ENCODE data around the gene WDR75.
A peak's percentile ranks its signal among the peaks of the same experiment; 100 is the strongest.
"Not testable (repeated sequence)": the region's sequence is repeated elsewhere in the genome, so short reads cannot be mapped to it uniquely, and the experiment has no call there.

The WDR75 gene

GRCh38 chr2:189440947-189441708, at the start of gene WDR75:
TSS of gene WDR75 (plus strand) at chr2:189441474. CDS start at chr2:189441493, 19 bp downstream.
- peak; percentile 92 for DNase-seq (ENCODE audit: low spot score)

DNA sequence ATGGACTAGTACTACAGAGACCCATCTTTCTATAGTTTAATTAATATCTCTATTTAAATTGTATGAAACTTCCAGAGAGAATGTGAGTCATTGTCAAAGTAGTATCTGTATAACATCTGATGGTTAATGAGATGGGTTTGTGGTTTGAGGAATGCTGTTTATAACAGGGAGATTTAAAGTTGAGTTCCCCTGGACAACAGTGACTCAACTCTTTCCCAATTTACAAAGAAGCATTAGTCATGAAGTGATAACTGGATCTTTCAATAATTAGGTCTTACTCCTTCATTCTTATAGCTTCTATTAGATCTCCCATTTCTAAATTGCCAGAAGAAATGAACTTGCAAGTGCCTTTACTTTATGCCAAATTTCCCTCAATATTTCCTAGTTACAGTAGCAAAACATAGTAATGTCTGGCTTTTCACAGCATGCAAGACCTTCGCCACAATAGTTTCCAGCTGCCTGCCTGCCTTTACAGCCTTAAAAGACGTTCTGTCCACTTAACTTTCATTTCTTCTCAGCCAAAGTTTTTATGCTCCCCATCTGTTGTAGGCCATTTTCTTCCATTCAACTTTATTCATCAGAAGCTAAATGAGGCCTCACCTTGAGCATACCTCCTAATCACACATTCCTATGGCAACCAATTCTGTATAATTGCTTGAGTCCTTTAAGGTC, 47.7 kb upstream of the WDR75 start:
- DNase-seq (ENCODE audit: low spot score), result no peak

DNA sequence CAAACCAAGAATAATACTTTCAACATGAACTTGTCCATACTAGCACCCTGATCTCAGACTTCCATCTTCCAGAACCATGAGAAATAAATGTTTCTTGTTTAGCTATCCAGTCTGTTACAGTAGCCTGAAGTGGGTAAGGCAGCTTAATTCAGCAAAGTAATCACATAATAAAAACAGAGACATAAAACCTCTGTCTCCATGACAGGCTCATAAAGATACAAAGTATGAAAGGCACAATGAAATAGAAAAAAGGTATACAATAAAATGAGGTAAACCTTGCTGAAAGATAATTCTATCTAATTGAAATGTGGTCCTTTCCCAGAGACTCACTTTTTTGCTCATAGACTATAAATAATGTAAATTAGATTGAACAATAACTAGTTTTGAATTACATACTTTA, 46.7 kb upstream of the WDR75 start:
- no peak for DNase-seq (ENCODE audit: low spot score)

DNA sequence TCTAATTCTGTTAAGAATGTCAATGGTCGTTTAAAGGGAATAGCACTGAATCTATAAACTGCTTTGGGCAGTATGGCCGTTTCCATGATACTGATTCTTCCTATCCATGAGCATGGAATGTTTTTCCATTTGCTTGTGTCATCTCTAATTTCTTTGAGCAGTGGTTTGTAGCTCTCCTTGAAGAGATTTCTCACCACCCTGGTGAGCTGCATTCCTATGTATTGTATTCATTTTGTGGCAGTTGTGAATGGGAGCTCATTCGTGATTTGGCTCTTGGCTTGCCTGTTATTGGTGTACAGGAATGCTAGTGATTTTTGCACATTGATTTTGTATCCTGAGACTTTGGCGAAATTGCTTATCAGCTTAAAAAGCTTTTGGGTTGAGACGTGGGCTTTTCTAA, 38.3 kb upstream of the WDR75 start:
- DNase-seq (ENCODE audit: low spot score), result no peak

GRCh38 chr2:189406586-189407233, 34.6 kb upstream of the WDR75 start:
- no peak for DNase-seq (ENCODE audit: low spot score)

- DNase-seq (ENCODE audit: low spot score), result no peak
Measured at GRCh38 chr2:189407281-189408209, 33.7 kb upstream of the WDR75 start.

DNA sequence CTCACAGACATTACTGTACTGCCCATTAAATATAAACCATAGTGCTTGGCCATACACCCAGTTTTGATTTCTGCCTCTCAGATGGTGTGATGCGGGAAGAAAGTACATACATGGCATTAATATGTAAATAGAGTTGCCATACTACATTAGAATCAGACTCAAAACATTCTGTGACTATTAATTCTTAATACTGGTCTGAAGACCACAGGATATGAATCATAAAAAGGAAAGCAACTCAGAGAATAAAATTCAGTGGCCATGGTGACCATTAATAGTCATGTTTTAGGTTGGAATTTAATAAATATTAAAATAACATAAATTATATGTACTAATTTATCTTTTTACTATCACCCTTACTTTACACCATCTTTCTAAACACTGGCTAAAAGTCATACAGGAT, 33.0 kb upstream of the WDR75 start:
- DNase-seq (ENCODE audit: low spot score), result no peak

- no peak for DNase-seq (ENCODE audit: low spot score)
Measured at GRCh38 chr2:189409131-189409530, 32.1 kb upstream of the WDR75 start.

- DNase-seq (ENCODE audit: low spot score), result no peak
Measured at GRCh38 chr2:189409647-189410046, 31.6 kb upstream of the WDR75 start.

DNA sequence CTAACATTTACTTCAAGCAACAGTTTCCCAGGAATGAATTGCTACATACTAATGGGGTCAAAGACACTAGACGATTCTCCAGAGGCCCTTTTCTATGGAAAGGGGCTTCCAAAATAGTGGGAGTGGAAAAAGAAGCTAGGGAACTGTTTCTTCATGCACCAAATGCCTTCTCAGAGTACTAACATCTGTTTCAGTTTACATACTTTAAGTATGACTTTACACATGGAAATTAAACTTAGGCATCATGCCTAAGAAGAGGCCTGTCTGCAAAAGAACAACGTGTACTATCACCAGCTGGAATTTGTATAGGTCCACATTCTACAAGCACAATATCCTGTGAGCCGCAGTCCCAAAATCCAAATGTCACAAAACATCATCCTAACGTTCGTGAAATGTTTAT, 29.4 kb upstream of the WDR75 start:
- no peak for DNase-seq (ENCODE audit: low spot score)

DNA sequence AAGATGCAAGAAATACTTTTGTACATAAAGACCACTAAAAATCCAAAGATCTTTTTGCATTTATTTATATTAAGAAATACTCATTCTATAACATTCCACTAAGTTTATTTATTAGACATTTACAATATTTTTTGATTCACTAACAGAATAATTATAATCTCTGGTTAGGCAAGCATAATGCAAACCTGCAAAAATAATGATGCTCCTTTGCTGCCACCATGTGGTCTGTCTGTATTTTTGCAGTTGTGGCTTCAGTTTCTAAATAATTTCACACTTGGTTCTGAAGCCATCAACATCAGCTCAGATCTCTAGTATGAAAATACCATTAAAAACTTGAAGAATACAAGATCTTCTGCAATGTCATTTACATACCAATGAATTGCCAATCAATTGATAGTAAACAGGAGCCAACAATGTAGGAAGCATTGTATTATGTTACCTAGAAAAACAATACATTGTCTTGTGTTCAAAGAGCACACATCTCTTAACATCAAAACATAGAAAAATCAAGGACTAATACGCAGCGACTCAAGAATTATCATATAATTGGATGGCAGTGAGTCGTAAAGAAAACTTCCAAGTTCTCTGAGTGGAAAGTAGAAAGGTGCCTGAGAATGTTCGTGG, 28.8 kb upstream of the WDR75 start:
- DNase-seq (ENCODE audit: low spot score), result peak; percentile 47

GRCh38 chr2:189413249-189413648, 28.0 kb upstream of the WDR75 start:
- no peak for DNase-seq (ENCODE audit: low spot score)

DNA sequence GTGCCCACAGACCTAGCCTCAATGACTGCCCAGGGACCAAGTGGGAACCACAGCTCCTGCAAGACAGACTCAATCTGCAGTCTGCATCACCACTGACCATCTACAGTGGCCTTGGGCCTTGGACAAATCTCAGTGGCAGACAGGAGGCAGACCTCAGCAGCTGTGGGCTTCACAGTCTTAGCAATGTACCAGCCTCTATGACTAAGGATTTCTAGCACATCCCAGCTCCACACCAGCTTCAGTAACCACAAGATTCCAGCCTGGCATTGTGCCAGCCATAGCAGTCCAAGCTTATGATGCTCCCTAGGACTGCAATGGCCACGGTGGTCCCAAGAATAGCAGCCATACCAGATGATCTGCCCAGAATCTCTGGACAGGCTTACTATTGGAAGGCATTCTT, 19.6 kb upstream of the WDR75 start:
- peak; percentile 29 for DNase-seq (ENCODE audit: low spot score)

DNA sequence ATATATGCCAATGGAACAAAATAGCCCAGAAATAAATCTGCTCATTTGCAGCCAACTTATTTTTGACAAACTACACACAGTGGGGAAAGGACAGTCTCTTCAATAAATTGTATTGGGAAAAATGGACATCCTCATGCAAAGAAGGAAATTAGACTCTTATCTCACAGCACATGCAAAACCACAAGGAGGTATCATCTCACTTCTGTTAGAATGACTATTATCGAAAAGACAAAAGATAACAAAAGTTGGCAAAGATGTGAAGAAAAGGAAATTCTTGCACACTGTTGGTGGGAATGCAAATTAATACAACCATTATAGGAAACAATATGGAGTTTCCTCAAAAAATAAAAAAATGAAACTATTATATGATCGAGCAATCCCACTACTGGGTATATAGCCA, 16.3 kb upstream of the WDR75 start:
- DNase-seq (ENCODE audit: low spot score), result no peak

GRCh38 chr2:189425676-189426075, 15.6 kb upstream of the WDR75 start:
- DNase-seq (ENCODE audit: low spot score), result no peak

DNA sequence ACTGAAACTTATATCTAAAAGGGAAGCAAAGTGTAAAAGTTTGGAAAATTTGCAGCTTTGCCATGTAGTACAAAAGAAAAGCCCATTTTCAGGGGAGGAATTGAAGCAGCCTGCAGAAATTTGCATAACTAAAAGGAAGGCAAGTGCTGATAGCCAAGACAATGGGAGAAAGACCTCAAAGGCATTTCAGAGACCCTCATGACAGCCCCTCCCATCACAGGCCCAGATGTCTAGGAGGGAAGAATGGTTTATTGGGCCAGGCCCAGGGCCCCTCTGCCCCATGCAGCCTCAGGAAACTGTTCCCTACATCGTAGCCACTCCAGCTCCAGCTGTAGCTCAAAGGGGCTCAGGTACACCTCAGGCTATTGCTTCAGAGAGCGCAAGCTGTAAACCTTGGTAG, 14.4 kb upstream of the WDR75 start:
- no peak for DNase-seq (ENCODE audit: low spot score)

GRCh38 chr2:189427872-189428271, 13.4 kb upstream of the WDR75 start:
- DNase-seq (ENCODE audit: low spot score), result no peak

- not testable (repeated sequence) for DNase-seq (ENCODE audit: low spot score)
Measured at GRCh38 chr2:189430448-189430847, 10.8 kb upstream of the WDR75 start.

DNA sequence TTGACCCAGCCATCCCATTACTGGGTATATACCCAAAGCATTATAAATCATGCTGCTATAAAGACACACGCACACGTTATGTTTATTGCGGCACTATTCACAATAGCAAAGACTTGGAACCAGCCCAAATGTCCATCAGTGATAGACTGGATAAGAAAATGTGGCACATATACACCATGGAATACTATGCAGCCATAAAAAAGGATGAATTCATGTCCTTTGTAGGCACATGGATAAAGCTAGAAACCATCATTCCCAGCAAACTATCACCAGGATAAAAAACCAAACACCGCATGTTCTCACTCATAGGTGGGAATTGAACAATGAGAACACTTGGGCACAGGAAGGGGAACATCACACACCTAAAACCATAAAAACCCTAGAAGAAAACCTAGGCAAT, 5.5 kb upstream of the WDR75 start:
- not testable (repeated sequence) for DNase-seq (ENCODE audit: low spot score)

GRCh38 chr2:189437926-189438325, 3.3 kb upstream of the WDR75 start:
- DNase-seq (ENCODE audit: low spot score), result no peak

GRCh38 chr2:189439342-189439741, 1.9 kb upstream of the WDR75 start:
- DNase-seq (ENCODE audit: low spot score), result no peak

GRCh38 chr2:189440644-189440946, 679 bp upstream of the WDR75 start:
- DNase-seq (ENCODE audit: low spot score), result no peak

Measured in hematopoietic multipotent progenitor cell treated with erythropoietin and hydrocortisone succinate and interleukin-3 and kit ligand, for 17 days (in vitro differentiated cells).